GM12878 (cell line): ENCODE data around the gene ANKRD13A. TPM values are rescaled to one million over a fixed set of nuclear protein-coding genes. Genes with fewer than 3 reads are reported as not detected.

ENCODE experiments used
- ATAC-seq: fragments of 200-7000 bp; cut with Tn5 transposase; 3 replicates; pipeline ENCODE4 v1.9.1; 2020; ENCODE audit warnings: mild to moderate bottlenecking, moderate library complexity
- BruUV-seq: library from RNA; stranded (reverse); fragments of 400-500 nt; replicated peaks from 2 replicates; lab custom pipeline; 2021; lab: Mats Ljungman, UMichigan
- CTCF ChIA-PET: fragments of 300-600 bp; sonication (Branson Sonifier 250); formaldehyde crosslinking; extraction: SDS; loops from one replicate; lab custom pipeline; 2021; ENCODE audit warnings: inconsistent platforms; lab: Yijun Ruan, JAX
- POLR2A ChIA-PET: fragments of 350-600 bp; formaldehyde crosslinking; extraction: SDS; loops from one replicate; lab custom pipeline; 2021; ENCODE audit warnings: inconsistent platforms; lab: Charles Lee
- RAD21 ChIA-PET: fragments of 300-600 bp; sonication (Branson Sonifier 250); formaldehyde crosslinking; loops from one replicate; lab custom pipeline; 2023; ENCODE audit warnings: antibody characterized with exemption; ENCODE audit not compliant: unreplicated experiment; lab: Charles Lee
- SMC1A ChIA-PET: fragments of 300-600 bp; sonication (Branson Sonifier 250); formaldehyde crosslinking; loops from one replicate; lab custom pipeline; 2023; ENCODE audit not compliant: unreplicated experiment, uncharacterized antibody; lab: Charles Lee
- DNase-seq: peaks from one replicate; pipeline ENCODE4 v3.0.0-alpha.2; 2011; ENCODE audit warnings: low read depth, low spot score
- FAIRE-seq: peaks from 3 replicates; lab custom pipeline; 2011; peaks lifted over from hg19 to GRCh38; lab: Jason Lieb, UNC
- H2AFZ ChIP-seq: 2 replicates; pipeline ENCODE4 v1.6.0; 2011; ENCODE audit warnings: low read depth, low read length, control low read depth; ENCODE audit not compliant: control insufficient read depth
- H3K27ac ChIP-seq: 2 replicates; pipeline ENCODE4 v1.5.1; 2011; ENCODE audit warnings: control low read depth; ENCODE audit not compliant: control insufficient read depth, insufficient read depth
- H3K27me3 ChIP-seq, 2 experiments: replicated peaks in 1 of 2; 2 replicates each; pipeline versions ENCODE4 v1.6.0 to v1.6.1; 2011; ENCODE audit warnings: low read length in 1 of 2; ENCODE audit not compliant: control insufficient read depth in 2 of 2, insufficient read depth in 2 of 2
- H3K36me3 ChIP-seq, 2 experiments: 2 replicates each; pipeline ENCODE4 v1.5.1; 2011; ENCODE audit warnings: low read length in 1 of 2; ENCODE audit not compliant: control insufficient read depth in 2 of 2, insufficient read depth in 2 of 2
- H3K4me1 ChIP-seq: 2 replicates; pipeline ENCODE4 v1.6.1; 2011; ENCODE audit warnings: mild to moderate bottlenecking, low read length, moderate library complexity, mixed read lengths; ENCODE audit not compliant: control insufficient read depth, insufficient read depth
- H3K4me2 ChIP-seq: 2 replicates; pipeline ENCODE4 v1.6.0; 2011; ENCODE audit warnings: control low read depth; ENCODE audit not compliant: control insufficient read depth, insufficient read depth
- H3K4me3 ChIP-seq: fragments of 200-600 bp; sonication (generic); 2 replicates; pipeline ENCODE4 v1.5.1; 2016
- H3K79me2 ChIP-seq: 2 replicates; pipeline ENCODE4 v1.6.0; 2011; ENCODE audit warnings: low read length; ENCODE audit not compliant: control insufficient read depth, insufficient read depth
- H3K9ac ChIP-seq: 2 replicates; pipeline ENCODE4 v1.8.0; 2011; ENCODE audit warnings: low read length, control low read depth, mixed read lengths; ENCODE audit not compliant: control insufficient read depth, insufficient read depth
- H3K9me3 ChIP-seq: replicated peaks from 3 replicates; pipeline ENCODE4 v1.5.1; 2011; ENCODE audit warnings: mild to moderate bottlenecking, low read length; ENCODE audit not compliant: control insufficient read depth, insufficient read depth
- H4K20me1 ChIP-seq: 2 replicates; pipeline ENCODE4 v1.6.0; 2011; ENCODE audit not compliant: control insufficient read depth, insufficient read depth
- BHLHE40 ChIP-seq, 2 experiments: fragments of 450-650 bp in 1 of 2; IDR thresholded peaks; 2 replicates each; pipeline ENCODE4 v1.6.1; 2011 to 2017; ENCODE audit warnings: low read depth in 2 of 2, borderline replicate concordance in 1 of 2, improper control_type of control experiment in 1 of 2, low read length in 1 of 2, mild to moderate bottlenecking in 1 of 2
- E2F4 ChIP-seq: IDR thresholded peaks from 2 replicates; pipeline ENCODE4 v1.6.1; 2012; ENCODE audit warnings: low read depth, low read length, improper control_type of control experiment
- EP300 ChIP-seq, 2 experiments: fragments of 150-350 bp in 1 of 2; IDR thresholded peaks; 2 replicates each; pipeline ENCODE4 v1.6.1; 2011 to 2012; ENCODE audit warnings: low read depth in 2 of 2, low read length in 2 of 2, borderline replicate concordance in 1 of 2, improper control_type of control experiment in 1 of 2, inconsistent platforms in 1 of 2; ENCODE audit not compliant: control insufficient read depth in 1 of 2
- IRF4 ChIP-seq: IDR thresholded peaks from 2 replicates; pipeline ENCODE4 v1.6.1; 2011; ENCODE audit warnings: low read depth, low read length
- MYC ChIP-seq: IDR thresholded peaks from 2 replicates; pipeline ENCODE4 v1.6.1; 2011; ENCODE audit warnings: mild to moderate bottlenecking, low read length, moderate library complexity, inconsistent platforms; ENCODE audit not compliant: insufficient read depth, insufficient replicate concordance, insufficient read length, severe bottlenecking
- NFIC ChIP-seq: IDR thresholded peaks from 2 replicates; pipeline ENCODE4 v1.6.1; 2012; ENCODE audit warnings: low read depth, mild to moderate bottlenecking, inconsistent platforms, low read length, moderate library complexity
- POLR2A ChIP-seq: IDR thresholded peaks from 2 replicates; pipeline ENCODE4 v1.6.1; 2011; ENCODE audit warnings: low read depth, mild to moderate bottlenecking, low read length
- SIN3A ChIP-seq: IDR thresholded peaks from 2 replicates; pipeline ENCODE4 v1.6.1; 2012; ENCODE audit warnings: low read depth, low read length, improper control_type of control experiment
- SP1 ChIP-seq: IDR thresholded peaks from one replicate; pipeline ENCODE4 v1.6.1; 2011; ENCODE audit warnings: low read depth, low read length
- USF2 ChIP-seq: IDR thresholded peaks from 2 replicates; pipeline ENCODE4 v1.6.1; 2011; ENCODE audit warnings: low read depth, low read length, improper control_type of control experiment, borderline replicate concordance
- ZBTB40 ChIP-seq: fragments of 450-650 bp; IDR thresholded peaks from 2 replicates; pipeline ENCODE4 v1.6.1; 2016; ENCODE audit warnings: mild to moderate bottlenecking, moderate library complexity, borderline replicate concordance
- ZNF274 ChIP-seq: IDR thresholded peaks from one replicate; pipeline ENCODE4 v1.8.0; 2011; ENCODE audit not compliant: insufficient read length, insufficient read depth
- WGBS: methylation state at CpG from one replicate; pipeline ENCODE4 v1.1.6; 2016; ENCODE audit warnings: low lambda C conversion rate; ENCODE audit not compliant: insufficient replicate concordance, insufficient coverage; ENCODE audit errors: missing lambda C conversion rate; 5-methylcytosine and 5-hydroxymethylcytosine counted together
- in situ Hi-C: fragments of 300-500 bp; cut with MboI; formaldehyde crosslinking; loops from 9 replicates; pipeline ENCODE4 v1.14.3; 2018; ENCODE audit warnings: mixed read lengths
- intact Hi-C: fragments of 100-400 bp; cut with micrococcal nuclease; formaldehyde crosslinking; loops from one replicate; pipeline ENCODE4 v1.14.2; 2022; ENCODE audit not compliant: unreplicated experiment
- polyA plus RNA-seq, 11 experiments: library from polyadenylated mRNA; depleted of rRNA in 4 of 11; unstranded in 6 of 11; stranded (reverse) in 5 of 11; fragments of >200 nt; fragmentation: Nextera tagmentation in 4 of 11; fragmentation: Illumina TruSeq in 1 of 11; extraction: Ambion mirVana in 4 of 11; extraction: Trizol in 1 of 11; gene quantifications; 1 replicate in 1 of 11; 2 replicates in 10 of 11; pipeline versions ENCODE4 v1.2.1 to v1.2.3, GENCODE V29; 2011 to 2016; ENCODE audit warnings: inconsistent platforms in 2 of 11, missing spikeins in 2 of 11, low read depth in 1 of 11
- total RNA-seq, 4 experiments: library from RNA; depleted of rRNA in 3 of 4; stranded (reverse); fragments of >200 nt in 3 of 4; fragmentation: Illumina TruSeq in 1 of 4; extraction: Trizol in 1 of 4; gene quantifications; 2 replicates each; pipeline versions ENCODE4 v1.2.1 to v1.2.3, GENCODE V29; 2013 to 2021

ANKRD13A gene
- total and polyA plus RNA-seq, 10 of the 15 experiments (the other 5 are each of a cell fraction or from before 2014, with no cell fraction given): 10.2 to 93.4 (median 76.5) TPM

- no TSS peak for BruUV-seq
- ChIA-PET CTCF (interaction anchor here (0.9 to 1.7 kb wide), 5 partner anchors 18 to 133 kb away, joined by 3 to 4 read pairs (median 4); no protein-coding TSS in a partner anchor), POLR2A (no interaction called here), SMC1A (interaction anchor here (1.3 kb wide), 1 partner anchor 44 kb away, joined by 3 read pairs; no protein-coding TSS in a partner anchor), RAD21 (interaction anchor here (1.5 kb wide), 1 partner anchor 27 kb away, joined by 11 read pairs; no protein-coding TSS in a partner anchor)
- 93% methylated on average over 4 of the region's 4 CpGs for WGBS
- Histone ChIP-seq H4K20me1 (no peaks in the 10 kb centered on the region), H3K27me3 (no peaks in the 10 kb centered on the region), H3K9ac (no peak overlapping the region), H3K79me2 (no peaks in the 10 kb centered on the region), H3K4me3 (no peak overlapping the region), H3K36me3 (peaks cover 12 to 28% of the 10 kb centered on the region in 2 experiments), H3K27ac (no peak overlapping the region), H2AFZ (no peak overlapping the region), H3K4me2 (no peak overlapping the region), H3K9me3 (no peaks in the 10 kb centered on the region)
- intact Hi-C loops: no loop called here
- ATAC-seq (no peak), FAIRE-seq (no peak), DNase-seq (no peak)
- in situ Hi-C loops: no loop called here
- no peak for TF ChIP-seq BHLHE40 (IDR thresholded peaks at IDR 0.05; ENCODE audit: borderline replicate concordance in 1 of 2, low read depth in 2 of 2, low read length in 1 of 2)
- no peak for TF ChIP-seq ZNF274
- TF ChIP-seq ZBTB40: no peak
- TF ChIP-seq USF2: no peak
- TF ChIP-seq SP1: no peak
- TF ChIP-seq IRF4: no peak
- TF ChIP-seq E2F4: no peak
- no peak for TF ChIP-seq SIN3A
- no peak for TF ChIP-seq POLR2A
- TF ChIP-seq MYC: no peak
- TF ChIP-seq EP300 (IDR thresholded peaks at IDR 0.05; ENCODE audit: borderline replicate concordance in 1 of 2, control insufficient read depth in 1 of 2, low read depth in 2 of 2, low read length in 2 of 2): no peak
- TF ChIP-seq NFIC: no peak
- TF ChIP-seq, all 136 proteins: peak for 0
- peaks cover 10% of the 10 kb centered on the region for H3K4me1 ChIP-seq
Measured at GRCh38 chr12:109966546-109966945, 32.7 kb upstream of the ANKRD13A start.
